HCT116 (cell line): ENCODE data around the gene MLLT3.

Experiments used
- CTCF ChIP-seq, 3 experiments: fragments of 200-600 bp in 1 of 3; sonication (generic) in 1 of 3; IDR thresholded peaks in 2 of 3; conservative IDR thresholded peaks in 1 of 3; 2 replicates each; pipeline ENCODE4 v1.5.1; 2012 to 2017; ENCODE audit warnings: low read depth in 2 of 3, low read length in 2 of 3, antibody characterized with exemption in 1 of 3, borderline replicate concordance in 1 of 3, control low read depth in 1 of 3, mild to moderate bottlenecking in 1 of 3, mixed read lengths in 1 of 3, mixed run types in 1 of 3, moderate library complexity in 1 of 3; ENCODE audit not compliant: insufficient read depth in 1 of 3
- EZH2phosphoT487 ChIP-seq: fragments of 200-600 bp; IDR thresholded peaks from 2 replicates; pipeline ENCODE4 v1.6.1; 2018; ENCODE audit warnings: antibody characterized with exemption, borderline replicate concordance
- JUND ChIP-seq: IDR thresholded peaks from 2 replicates; pipeline ENCODE4 v1.6.1; 2012
- POLR2A ChIP-seq: IDR thresholded peaks from 2 replicates; pipeline ENCODE4 v1.7.0; 2011; ENCODE audit warnings: borderline replicate concordance; ENCODE audit not compliant: insufficient read depth, insufficient read length; ENCODE audit errors: extremely low read depth
- POLR2AphosphoS5 ChIP-seq: IDR thresholded peaks from 2 replicates; pipeline ENCODE4 v1.6.1; 2011; ENCODE audit warnings: mild to moderate bottlenecking, low read depth, low read length, moderate library complexity
- REST ChIP-seq: IDR thresholded peaks from 2 replicates; pipeline ENCODE4 v1.6.1; 2012; ENCODE audit warnings: low read depth
- SP1 ChIP-seq: IDR thresholded peaks from 2 replicates; pipeline ENCODE4 v1.6.1; 2012; ENCODE audit warnings: low read depth
- ZNF274 ChIP-seq: fragments of 200-500 bp; sonication (Bioruptor generic); IDR thresholded peaks from 2 replicates; pipeline ENCODE4 v1.6.1; 2014; ENCODE audit warnings: mild to moderate bottlenecking, low read depth, low read length, inconsistent platforms

- no peak for TF ChIP-seq CTCF (IDR thresholded peaks at IDR 0.05 in 2 of 3, conservative IDR thresholded peaks at IDR 0.05 in 1 of 3; ENCODE audit: borderline replicate concordance in 1 of 3, insufficient read depth in 1 of 3, low read depth in 2 of 3, low read length in 2 of 3)
- TF ChIP-seq POLR2A: no peak
- no peak for TF ChIP-seq POLR2AphosphoS5
- no peak for TF ChIP-seq EZH2phosphoT487
- no peak for TF ChIP-seq JUND
- TF ChIP-seq SP1: no peak
- no peak for TF ChIP-seq ZNF274
- no peak for TF ChIP-seq REST
Observed at GRCh38 chr9:20310024-20310423, 312.3 kb downstream of the MLLT3 start.
